GM12864 (cell line): ENCODE measurements around the gene HMBS.

Experiments used
- DNase-seq: peaks from one replicate; pipeline ENCODE4 v3.0.0-alpha.2; 2011; ENCODE audit warnings: low read depth
- H3K4me3 ChIP-seq: 2 replicates; pipeline ENCODE4 v1.5.1; 2011; ENCODE audit warnings: mild to moderate bottlenecking, low read depth, low read length, control low read depth
- CTCF ChIP-seq: IDR thresholded peaks from 2 replicates; pipeline ENCODE4 v1.5.1; 2011; ENCODE audit warnings: low read depth, mild to moderate bottlenecking, moderate library complexity, low read length, control low read depth, inconsistent platforms; ENCODE audit errors: missing control alignments

The HMBS gene

GRCh38 chr11:119110439-119110838, 25.8 kb downstream of the HMBS start:
- DNase-seq, result no peak
- H3K4me3 ChIP-seq, result no peak overlapping the region
- TF ChIP-seq CTCF, result no peak

DNA sequence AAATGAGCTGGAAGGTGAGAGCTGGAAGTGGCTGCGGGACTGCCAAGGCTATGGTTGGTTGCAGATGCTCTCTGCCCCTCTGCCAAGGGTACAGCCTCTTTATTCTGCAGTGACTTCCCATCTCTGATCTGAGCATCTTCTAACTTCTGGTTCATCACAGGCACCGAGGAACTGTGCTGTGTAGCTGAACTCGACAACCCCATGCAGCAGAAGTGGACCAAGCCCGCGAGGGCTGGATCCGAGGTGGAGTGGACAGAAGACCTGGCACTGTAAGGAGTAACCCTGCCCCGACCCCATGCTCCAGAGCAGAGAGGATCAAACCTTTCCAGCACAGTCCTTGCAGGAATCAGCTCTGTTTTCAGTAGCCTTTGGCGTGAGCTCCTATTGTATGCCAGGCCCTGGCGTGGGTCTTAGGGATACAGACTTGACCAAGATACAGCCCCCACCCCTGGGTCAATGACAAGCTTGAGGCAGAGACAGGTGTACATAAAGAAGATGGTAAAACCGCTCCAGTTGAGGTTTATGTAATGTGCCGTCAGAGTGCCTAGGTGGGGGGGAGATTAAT, 26.8 kb downstream of the HMBS start:
- no peak overlapping the region for H3K4me3 ChIP-seq

DNA sequence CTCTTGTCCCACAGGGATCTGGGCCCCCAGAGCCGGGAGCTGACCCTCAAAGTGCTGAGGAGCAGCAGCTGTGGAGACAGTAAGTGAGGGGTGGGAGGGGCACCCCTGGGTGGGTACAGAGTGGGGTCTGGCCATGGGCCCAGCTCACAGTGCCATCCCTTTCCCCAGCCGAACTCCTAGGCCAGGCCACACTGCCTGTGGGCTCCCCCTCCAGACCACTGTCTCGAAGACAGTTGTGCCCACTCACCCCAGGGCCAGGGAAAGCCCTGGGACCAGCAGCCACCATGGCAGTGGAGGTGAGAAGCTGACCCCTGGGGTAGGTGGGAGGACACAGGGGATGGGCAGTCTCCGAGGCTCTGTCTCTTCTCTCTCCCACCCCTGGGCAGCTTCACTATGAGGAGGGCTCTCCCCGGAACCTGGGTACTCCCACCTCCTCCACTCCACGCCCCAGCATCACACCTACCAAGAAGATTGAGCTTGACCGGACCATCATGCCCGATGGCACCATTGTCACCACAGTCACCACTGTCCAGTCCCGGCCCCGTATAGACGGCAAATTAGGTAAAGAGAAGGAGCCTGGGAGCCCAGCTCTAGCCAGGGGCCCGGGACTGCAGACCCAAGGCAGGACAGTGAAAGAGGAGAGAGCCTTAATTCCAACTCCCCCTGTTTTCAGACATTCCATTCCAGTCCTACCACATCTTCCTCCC, 27.8 kb downstream of the HMBS start:
- no peak for TF ChIP-seq CTCF
- no peak overlapping the region for H3K4me3 ChIP-seq
- no peak for DNase-seq

More for the DNA sequence above, 26.8 kb downstream of the HMBS start:
- TF ChIP-seq CTCF, result no peak
- no peak for DNase-seq

DNA sequence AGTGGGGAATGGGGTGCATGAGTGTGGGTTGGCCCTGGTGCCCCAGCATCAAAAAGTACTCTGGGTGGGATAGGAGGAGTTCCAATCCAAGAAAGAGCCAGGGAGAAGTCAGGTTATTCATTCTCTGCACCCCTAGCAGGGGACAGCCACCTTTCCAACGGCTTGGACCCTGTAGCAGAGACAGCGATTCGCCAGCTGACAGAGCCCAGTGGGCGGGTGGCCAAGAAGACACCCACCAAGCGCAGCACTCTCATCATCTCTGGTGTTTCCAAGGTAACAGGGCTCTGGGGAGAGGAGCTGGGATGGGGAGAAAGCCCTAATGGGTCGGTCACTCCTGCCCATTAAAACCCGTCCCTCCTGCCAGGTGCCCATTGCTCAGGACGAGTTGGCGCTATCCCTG, 29.0 kb downstream of the HMBS start:
- H3K4me3 ChIP-seq, result no peak overlapping the region
- DNase-seq, result no peak
- TF ChIP-seq CTCF, result no peak

GRCh38 chr11:119114351-119114750, 29.7 kb downstream of the HMBS start:
- DNase-seq, result no peak
- no peak for TF ChIP-seq CTCF
- H3K4me3 ChIP-seq, result no peak overlapping the region

DNA sequence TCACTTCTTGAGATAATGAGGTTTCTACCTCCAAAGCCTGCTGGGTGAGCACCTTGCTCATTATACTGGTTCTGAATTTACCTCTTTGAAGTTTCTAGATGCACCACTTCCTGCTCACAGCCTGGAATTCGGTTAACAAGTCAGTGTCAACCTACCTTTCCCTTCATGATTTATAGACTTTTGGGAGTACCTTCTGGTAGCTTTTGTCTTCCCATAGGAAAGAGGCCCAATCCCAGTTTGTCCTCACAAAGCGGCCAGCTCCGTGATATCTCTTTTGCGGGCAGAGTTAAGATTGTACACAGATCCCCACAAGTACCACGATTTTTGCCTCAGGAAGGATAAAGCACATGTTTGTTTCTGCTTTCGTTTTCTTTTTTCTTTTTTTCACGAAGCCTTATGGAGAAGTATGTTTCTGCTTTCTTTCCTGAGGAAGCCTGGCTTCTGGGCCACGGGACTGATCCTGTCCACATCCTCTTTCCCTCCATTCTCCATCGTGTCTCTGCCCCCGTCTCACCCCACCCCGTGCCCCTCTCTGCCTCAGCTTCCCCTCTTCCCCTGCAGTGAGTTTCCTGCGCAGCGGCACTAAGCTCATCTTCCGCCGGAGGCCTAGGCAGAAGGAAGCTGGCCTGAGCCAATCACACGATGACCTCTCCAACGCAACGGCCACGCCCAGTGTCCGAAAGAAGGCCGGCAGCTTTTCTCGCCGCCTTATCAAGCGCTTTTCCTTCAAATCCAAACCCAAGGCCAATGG, 31.0 kb downstream of the HMBS start:
- DNase-seq, result no peak
- no peak for TF ChIP-seq CTCF

More for the DNA sequence above, 31.0 kb downstream of the HMBS start:
- no peak overlapping the region for H3K4me3 ChIP-seq
